MM.1S (cell line): ENCODE results near the gene VSIG10L2.

Experiments
- DNase-seq: peaks from one replicate; pipeline ENCODE4 v3.0.0-alpha.2; 2015
- H2AFZ ChIP-seq: fragments of 300-600 bp; sonication (generic); 2 replicates; pipeline ENCODE4 v1.6.0; 2016; ENCODE audit warnings: antibody characterized with exemption, low read length
- H3F3A ChIP-seq: fragments of 300-600 bp; sonication (generic); 2 replicates; pipeline ENCODE4 v1.6.1; 2016; ENCODE audit warnings: mild to moderate bottlenecking, antibody characterized with exemption, low read length, moderate library complexity, mixed read lengths; ENCODE audit not compliant: insufficient read depth
- H3K27ac ChIP-seq: fragments of 300-600 bp; sonication (generic); 2 replicates; pipeline ENCODE4 v1.5.1; 2016; ENCODE audit warnings: mild to moderate bottlenecking, low read length
- H3K27me3 ChIP-seq: fragments of 300-600 bp; sonication (generic); replicated peaks from 2 replicates; pipeline ENCODE4 v1.6.0; 2016; ENCODE audit warnings: low read length; ENCODE audit not compliant: insufficient read depth
- H3K36me3 ChIP-seq: fragments of 300-600 bp; sonication (generic); replicated peaks from 2 replicates; pipeline ENCODE4 v1.6.1; 2016; ENCODE audit warnings: mild to moderate bottlenecking, low read length, mixed read lengths; ENCODE audit not compliant: insufficient read depth
- H3K4me1 ChIP-seq: fragments of 300-600 bp; sonication (generic); 2 replicates; pipeline ENCODE4 v1.6.1; 2016; ENCODE audit warnings: low read length, mixed read lengths
- H3K4me2 ChIP-seq: fragments of 300-600 bp; sonication (generic); 2 replicates; pipeline ENCODE4 v1.6.0; 2016; ENCODE audit warnings: low read depth, low read length
- H3K4me3 ChIP-seq: fragments of 300-600 bp; sonication (generic); 2 replicates; pipeline ENCODE4 v1.5.1; 2016; ENCODE audit warnings: low read length, mixed read lengths
- H3K79me2 ChIP-seq: fragments of 300-600 bp; sonication (generic); 2 replicates; pipeline ENCODE4 v1.6.1; 2016; ENCODE audit warnings: mixed run types, low read length, mixed read lengths
- H3K9ac ChIP-seq: fragments of 300-600 bp; sonication (generic); 2 replicates; pipeline ENCODE4 v1.6.1; 2016; ENCODE audit warnings: low read length, mixed read lengths
- H3K9me2 ChIP-seq: fragments of 300-600 bp; sonication (generic); replicated peaks from 2 replicates; pipeline ENCODE4 v1.6.1; 2016; ENCODE audit warnings: mild to moderate bottlenecking, low read length, mixed read lengths; ENCODE audit not compliant: insufficient read depth
- H3K9me3 ChIP-seq: fragments of 300-600 bp; sonication (generic); replicated peaks from 2 replicates; pipeline ENCODE4 v1.6.1; 2016; ENCODE audit warnings: mild to moderate bottlenecking, low read length, mixed read lengths; ENCODE audit not compliant: insufficient read depth
- H4K20me1 ChIP-seq: fragments of 300-600 bp; sonication (generic); 2 replicates; pipeline ENCODE4 v1.6.1; 2016; ENCODE audit warnings: mild to moderate bottlenecking, low read length, moderate library complexity, mixed read lengths; ENCODE audit not compliant: insufficient read depth
- CTCF ChIP-seq: fragments of 300-600 bp; sonication (generic); IDR thresholded peaks from 2 replicates; pipeline ENCODE4 v1.5.1; 2016; ENCODE audit warnings: antibody characterized with exemption, low read length, mixed read lengths
- EZH2 ChIP-seq: fragments of 300-600 bp; sonication (generic); optimal IDR thresholded peaks from 2 replicates; pipeline ENCODE3; 2017; ENCODE audit warnings: low read depth, mild to moderate bottlenecking, antibody characterized with exemption, low read length, mixed read lengths
- EZH2phosphoT487 ChIP-seq: fragments of 300-600 bp; sonication (generic); IDR thresholded peaks from 2 replicates; pipeline ENCODE4 v1.6.1; 2018; ENCODE audit warnings: antibody characterized with exemption, low read length

Gene VSIG10L2

GRCh38 chr11:125925804-125926203, 20.0 kb upstream of the VSIG10L2 start:
- H3K27me3 ChIP-seq = no peaks in the 10 kb centered on the region
- no peak for TF ChIP-seq EZH2phosphoT487
- TF ChIP-seq CTCF = no peak
- H3K9me2 ChIP-seq = no peaks in the 10 kb centered on the region
- H3K4me2 ChIP-seq = no peak overlapping the region
- H2AFZ ChIP-seq = no peak overlapping the region
- no peaks in the 10 kb centered on the region for H3F3A ChIP-seq
- no peaks in the 10 kb centered on the region for H4K20me1 ChIP-seq
- H3K9me3 ChIP-seq = no peaks in the 10 kb centered on the region
- H3K79me2 ChIP-seq = no peaks in the 10 kb centered on the region
- DNase-seq = no peak
- no peaks in the 10 kb centered on the region for H3K36me3 ChIP-seq
- no peak overlapping the region for H3K4me3 ChIP-seq
- H3K4me1 ChIP-seq = no peaks in the 10 kb centered on the region
- H3K9ac ChIP-seq = no peak overlapping the region
- no peak overlapping the region for H3K27ac ChIP-seq

GRCh38 chr11:125926682-125927081, 19.2 kb upstream of the VSIG10L2 start:
- no peaks in the 10 kb centered on the region for H3K9me2 ChIP-seq
- H3K9ac ChIP-seq = no peak overlapping the region
- H2AFZ ChIP-seq = no peak overlapping the region
- H3F3A ChIP-seq = no peaks in the 10 kb centered on the region
- H3K36me3 ChIP-seq = no peaks in the 10 kb centered on the region
- H3K79me2 ChIP-seq = no peaks in the 10 kb centered on the region
- H4K20me1 ChIP-seq = no peaks in the 10 kb centered on the region
- TF ChIP-seq EZH2phosphoT487 (no peak), CTCF (no peak), EZH2 (no peak)
- no peak overlapping the region for H3K4me2 ChIP-seq
- no peak for DNase-seq
- H3K9me3 ChIP-seq = no peaks in the 10 kb centered on the region
- no peaks in the 10 kb centered on the region for H3K27me3 ChIP-seq
- H3K4me1 ChIP-seq = no peaks in the 10 kb centered on the region
- H3K27ac ChIP-seq = no peak overlapping the region
- no peak overlapping the region for H3K4me3 ChIP-seq

- no peak for TF ChIP-seq CTCF
- no peak for TF ChIP-seq EZH2
- TF ChIP-seq EZH2phosphoT487 = no peak
- no peak for DNase-seq
These were observed 16.3 kb upstream of the VSIG10L2 start for GRCh38 chr11:125929445-125930075.

More at GRCh38 chr11:125929445-125930075, 16.3 kb upstream of the VSIG10L2 start:
- no peak overlapping the region for H3K9ac ChIP-seq
- H3K9me3 ChIP-seq = no peaks in the 10 kb centered on the region
- no peaks in the 10 kb centered on the region for H4K20me1 ChIP-seq
- H3K4me1 ChIP-seq = no peaks in the 10 kb centered on the region
- no peaks in the 10 kb centered on the region for H3K27me3 ChIP-seq
- H2AFZ ChIP-seq = no peak overlapping the region
- no peak overlapping the region for H3K4me3 ChIP-seq
- no peaks in the 10 kb centered on the region for H3F3A ChIP-seq
- no peaks in the 10 kb centered on the region for H3K9me2 ChIP-seq
- H3K79me2 ChIP-seq = no peaks in the 10 kb centered on the region
- no peaks in the 10 kb centered on the region for H3K36me3 ChIP-seq
- no peak overlapping the region for H3K27ac ChIP-seq
- H3K4me2 ChIP-seq = no peak overlapping the region
